Transverse colon (tissue), 4 donors: ENCODE results near the gene MGAT5.

Experiments
- CTCF ChIP-seq, 5 experiments: fragments of 200-600 bp in 3 of 5; fragments of 450-650 bp in 2 of 5; sonication (generic) in 3 of 5; IDR thresholded peaks; 1 replicate in 2 of 5; 2 replicates in 3 of 5; pipeline ENCODE4 v1.5.1; 2016 to 2017; ENCODE audit warnings: antibody characterized with exemption in 5 of 5, inconsistent platforms in 3 of 5, mild to moderate bottlenecking in 2 of 5, moderate library complexity in 1 of 5
- POLR2AphosphoS5 ChIP-seq, 3 donors: sonication (generic); formaldehyde crosslinking; IDR thresholded peaks; one replicate each; pipeline ENCODE4 v1.6.1; 2016; ENCODE audit warnings: antibody characterized with exemption in 3 of 3

- no peak for TF ChIP-seq CTCF (IDR thresholded peaks at IDR 0.05)
- no peak for TF ChIP-seq POLR2AphosphoS5 (IDR thresholded peaks at IDR 0.05)
These were observed 162.8 kb downstream of the MGAT5 start for GRCh38 chr2:134416637-134417036.
